Esophagus (tissue), 2 donors: Measurements from ENCODE around the gene PLAAT3. TPM values are rescaled to one million over a fixed set of nuclear protein-coding genes. Genes with fewer than 3 reads are reported as not detected.
"Not testable (repeated sequence)": the region's sequence is repeated elsewhere in the genome, so short reads cannot be mapped to it uniquely, and the experiment has no call there.

Experiments used
- H3K27ac ChIP-seq, 2 donors: one replicate each; pipeline ENCODE4 v1.5.1; 2013; ENCODE audit warnings: low read depth in 2 of 2, mild to moderate bottlenecking in 2 of 2, inconsistent platforms in 1 of 2, low read length in 1 of 2, moderate library complexity in 1 of 2
- H3K27me3 ChIP-seq, 2 donors: one replicate each; pipeline ENCODE4 v1.6.1; 2013; ENCODE audit warnings: low read length in 2 of 2, control low read depth in 1 of 2, mild to moderate bottlenecking in 1 of 2; ENCODE audit not compliant: insufficient read depth in 2 of 2, control insufficient read depth in 1 of 2
- H3K36me3 ChIP-seq, 2 donors: one replicate each; pipeline ENCODE4 v1.6.1; 2013; ENCODE audit warnings: low read length in 1 of 2; ENCODE audit not compliant: control insufficient read depth in 2 of 2, insufficient read depth in 2 of 2
- H3K4me1 ChIP-seq, 2 donors: one replicate each; pipeline ENCODE4 v1.6.1; 2013; ENCODE audit warnings: low read length in 1 of 2; ENCODE audit not compliant: control insufficient read depth in 2 of 2, insufficient read depth in 2 of 2
- H3K4me3 ChIP-seq, 2 donors: one replicate each; pipeline ENCODE4 v1.5.1; 2013; ENCODE audit warnings: low read length in 2 of 2, mild to moderate bottlenecking in 2 of 2, low read depth in 1 of 2, moderate library complexity in 1 of 2
- H3K9me3 ChIP-seq, 2 donors: one replicate each; pipeline ENCODE4 v1.6.1; 2013; ENCODE audit warnings: mild to moderate bottlenecking in 2 of 2, low read depth in 1 of 2, low read length in 1 of 2, moderate library complexity in 1 of 2; ENCODE audit not compliant: control insufficient read depth in 2 of 2, insufficient read depth in 1 of 2
- WGBS, 2 donors: extraction: QIAGEN DNeasy Blood & Tissue Kit; methylation state at CpG; one replicate each; pipeline ENCODE4 v1.1.7; 2013; 5-methylcytosine and 5-hydroxymethylcytosine counted together
- polyA plus RNA-seq, 2 donors: library from polyadenylated mRNA; stranded (reverse); fragments of 200-250 nt; gene quantifications; one replicate each; pipeline ENCODE4 v1.2.3, GENCODE V29; 2013
- donor health status: healthy with polysubstance abuse.
- donor health status: Bipolar disorder and iron deficiency.

The PLAAT3 gene
- polyA plus RNA-seq, 2 donors = 3.1 to 8.9 TPM

GRCh38 chr11:63532799-63533475 lies 81.3 kb downstream of the PLAAT3 start:
- H3K4me3 ChIP-seq = no peak overlapping the region
- no peaks in the 10 kb centered on the region for H3K27me3 ChIP-seq
- 72 to 73% methylated on average over 4 of the region's 4 CpGs for WGBS, 2 donors
- H3K9me3 ChIP-seq = no peaks in the 10 kb centered on the region
- no peaks in the 10 kb centered on the region for H3K36me3 ChIP-seq
- H3K4me1 ChIP-seq = peaks cover 3 to 8% of the 10 kb centered on the region in 2 donors
- no peak overlapping the region for H3K27ac ChIP-seq

DNA sequence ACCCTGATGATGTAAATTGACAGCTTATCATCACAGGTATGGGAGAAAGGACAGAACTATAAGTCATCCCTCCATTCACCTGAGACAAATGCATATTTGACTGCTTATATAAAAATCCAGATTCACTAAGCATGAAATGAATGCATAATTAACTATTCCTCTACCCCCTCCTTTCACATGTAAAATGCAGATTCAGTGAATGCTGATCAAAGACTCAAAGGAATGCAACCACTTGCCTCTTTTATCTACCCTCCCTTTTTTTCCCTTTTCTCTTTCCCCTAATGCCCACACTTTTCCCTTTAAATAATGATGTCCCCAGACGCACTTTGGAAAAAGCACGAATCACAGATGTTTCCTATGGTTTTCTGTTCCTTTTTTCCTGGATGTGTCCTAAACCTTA lies 82.1 kb downstream of the PLAAT3 start:
- WGBS, 2 donors = 73 to 83% methylated on average over 2 of the region's 2 CpGs
- peaks cover 0 to 3% of the 10 kb centered on the region in 2 donors for H3K4me1 ChIP-seq
- H3K4me3 ChIP-seq = no peak overlapping the region
- H3K27me3 ChIP-seq = no peaks in the 10 kb centered on the region
- no peak overlapping the region for H3K27ac ChIP-seq
- no peaks in the 10 kb centered on the region for H3K36me3 ChIP-seq
- H3K9me3 ChIP-seq = no peaks in the 10 kb centered on the region

DNA sequence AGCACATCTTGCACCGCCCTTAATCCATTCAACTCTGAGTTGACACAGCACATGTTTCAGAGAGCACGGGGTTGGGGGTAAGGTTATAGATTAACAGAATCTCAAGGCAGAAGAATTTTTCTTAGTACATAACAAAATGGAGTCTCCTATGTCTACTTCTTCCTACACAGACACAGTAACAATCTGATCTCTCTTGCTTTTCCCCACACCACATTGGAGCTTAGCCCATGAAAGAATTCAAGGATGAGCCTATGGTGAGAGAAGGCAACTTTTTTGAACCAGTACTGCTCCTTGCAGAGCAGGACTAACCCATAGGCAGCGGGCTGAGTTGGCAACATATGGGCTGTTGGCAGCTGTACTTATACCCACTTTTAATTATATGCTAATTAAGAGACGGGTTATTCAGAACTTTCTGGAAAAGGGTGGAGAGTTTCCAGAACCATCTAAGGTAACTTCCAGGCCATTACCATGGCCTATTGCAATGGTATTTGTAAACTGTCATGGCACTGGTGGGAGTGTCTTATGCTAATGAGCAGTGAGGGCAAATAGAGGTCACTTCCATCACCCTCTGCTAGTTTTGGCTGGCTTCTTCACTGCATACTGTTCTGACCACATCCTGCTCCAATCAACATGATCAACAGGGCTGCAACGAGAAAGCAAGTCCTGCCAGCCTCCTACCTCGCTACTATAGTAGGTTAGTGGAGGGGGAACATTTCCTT lies 83.0 kb downstream of the PLAAT3 start:
- not testable (repeated sequence) for H3K36me3 ChIP-seq, H3K4me3 ChIP-seq, H3K9me3 ChIP-seq, H3K4me1 ChIP-seq, H3K27me3 ChIP-seq, H3K27ac ChIP-seq
- WGBS, 2 donors = 57 to 70% methylated on average over 4 of the region's 6 CpGs

DNA sequence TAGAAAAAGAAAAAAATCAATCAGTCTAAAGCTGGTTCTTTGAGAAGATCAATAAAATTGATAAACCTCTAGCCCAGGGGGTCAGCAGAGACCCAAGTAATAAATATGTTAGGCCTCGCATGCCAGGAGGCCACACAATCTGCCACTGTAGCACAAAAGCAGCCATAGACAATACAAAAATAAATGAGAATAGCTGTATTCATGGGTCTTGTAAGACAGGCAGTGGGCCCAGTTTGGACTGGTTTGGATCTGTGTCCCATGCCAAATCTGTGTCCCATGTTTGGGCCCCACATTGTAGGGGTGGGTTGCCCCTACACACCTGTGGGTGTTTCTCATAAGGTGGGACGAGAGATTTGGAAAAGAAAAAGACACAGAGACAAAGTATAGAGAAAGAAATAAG lies 84.2 kb downstream of the PLAAT3 start:
- H3K36me3 ChIP-seq = no peaks in the 10 kb centered on the region
- no peaks in the 10 kb centered on the region for H3K9me3 ChIP-seq
- H3K4me3 ChIP-seq = no peak overlapping the region
- H3K27ac ChIP-seq = no peak overlapping the region
- WGBS, 2 donors = 94% methylated on average over 2 of the region's 2 CpGs
- H3K27me3 ChIP-seq = no peaks in the 10 kb centered on the region
- no peaks in the 10 kb centered on the region for H3K4me1 ChIP-seq

DNA sequence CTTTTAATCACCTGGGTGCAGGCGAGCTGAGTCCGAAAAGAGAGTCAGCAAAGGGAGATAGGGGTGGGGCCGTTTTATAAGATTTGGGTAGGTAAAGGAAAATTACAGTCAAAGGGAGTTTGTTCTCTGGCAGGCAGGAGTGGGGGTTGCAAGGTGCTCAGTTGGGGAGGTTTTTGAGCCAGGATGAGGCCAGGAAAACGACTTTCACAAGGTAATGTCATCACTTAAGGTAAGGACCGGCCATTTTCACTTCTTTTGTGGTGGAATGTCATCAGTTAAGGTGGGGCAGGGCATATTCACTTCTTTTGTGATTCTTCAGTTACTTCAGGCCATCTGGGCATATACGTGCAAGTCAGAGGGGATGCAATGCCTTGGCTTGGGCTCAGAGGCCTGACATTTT lies 84.9 kb downstream of the PLAAT3 start:
- not testable (repeated sequence) for H3K4me3 ChIP-seq, H3K27ac ChIP-seq, H3K27me3 ChIP-seq, H3K9me3 ChIP-seq, H3K4me1 ChIP-seq, H3K36me3 ChIP-seq
- WGBS, 2 donors = 68 to 71% methylated on average over 6 of the region's 6 CpGs

- H3K27me3 ChIP-seq, H3K4me1 ChIP-seq, H3K4me3 ChIP-seq, H3K9me3 ChIP-seq, H3K36me3 ChIP-seq, H3K27ac ChIP-seq: not testable (repeated sequence)
- 71 to 78% methylated on average over 1 of the region's 3 CpGs for WGBS, 2 donors
These were observed 85.4 kb downstream of the PLAAT3 start for GRCh38 chr11:63528729-63529278.

DNA sequence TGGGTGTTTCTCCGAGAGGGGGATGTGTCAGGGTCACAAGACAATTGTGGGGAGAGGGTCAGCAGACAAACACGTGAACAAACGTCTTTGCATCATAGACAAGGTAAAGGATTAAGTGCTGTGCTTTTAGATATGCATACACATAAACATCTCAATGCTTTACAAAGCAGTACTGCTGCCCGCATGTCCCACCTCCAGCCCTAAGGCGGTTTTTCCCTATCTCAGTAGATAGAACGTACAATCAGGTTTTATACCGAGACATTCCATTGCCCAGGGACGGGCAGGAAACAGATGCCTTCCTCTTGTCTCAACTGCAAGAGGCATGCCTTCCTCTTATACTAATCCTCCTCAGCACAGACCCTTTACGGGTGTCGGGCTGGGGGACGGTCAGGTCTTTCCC lies 86.1 kb downstream of the PLAAT3 start:
- H3K27ac ChIP-seq, H3K4me1 ChIP-seq, H3K27me3 ChIP-seq, H3K4me3 ChIP-seq, H3K9me3 ChIP-seq, H3K36me3 ChIP-seq: not testable (repeated sequence)
- WGBS, 2 donors = 49 to 54% methylated on average over 7 to 8 of the region's 11 CpGs

DNA sequence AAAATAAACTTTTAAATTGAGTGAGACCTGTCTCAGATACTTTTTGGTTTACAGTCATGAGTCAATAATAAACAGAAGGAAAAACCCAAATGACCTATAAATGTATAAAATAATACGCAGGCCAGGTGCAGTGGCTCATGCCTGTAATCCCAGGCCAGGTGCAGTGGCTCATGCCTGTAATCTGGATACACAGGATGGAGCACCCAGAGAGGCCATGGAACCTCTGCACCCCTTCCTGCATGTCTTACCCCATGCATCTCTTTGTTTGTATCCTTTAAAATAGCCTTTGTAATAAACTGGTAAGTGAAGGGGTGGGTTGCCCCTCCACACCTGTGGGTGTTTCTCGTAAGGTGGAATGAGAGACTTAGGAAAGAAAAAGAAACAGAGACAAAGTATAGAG lies 86.6 kb downstream of the PLAAT3 start:
- no peaks in the 10 kb centered on the region for H3K4me1 ChIP-seq
- H3K9me3 ChIP-seq = peaks cover 0 to 2% of the 10 kb centered on the region in 2 donors
- no peak overlapping the region for H3K27ac ChIP-seq
- H3K27me3 ChIP-seq = no peaks in the 10 kb centered on the region
- no peak overlapping the region for H3K4me3 ChIP-seq
- WGBS, 2 donors = 86 to 88% methylated on average over 2 of the region's 2 CpGs
- H3K36me3 ChIP-seq = no peaks in the 10 kb centered on the region
